GM18505 (cell line): ENCODE results near the gene ARID1B.

Experiments
- ATAC-seq: cut with Tn5 transposase; IDR thresholded peaks from one replicate; pipeline ENCODE4 v1.9.1; 2021; ENCODE audit not compliant: unreplicated experiment
- POLR2A ChIP-seq: IDR thresholded peaks from 4 replicates; pipeline ENCODE4 v1.6.1; 2011; ENCODE audit warnings: borderline replicate concordance; ENCODE audit not compliant: insufficient read depth, insufficient read length; ENCODE audit errors: extremely low read depth

ARID1B gene

DNA sequence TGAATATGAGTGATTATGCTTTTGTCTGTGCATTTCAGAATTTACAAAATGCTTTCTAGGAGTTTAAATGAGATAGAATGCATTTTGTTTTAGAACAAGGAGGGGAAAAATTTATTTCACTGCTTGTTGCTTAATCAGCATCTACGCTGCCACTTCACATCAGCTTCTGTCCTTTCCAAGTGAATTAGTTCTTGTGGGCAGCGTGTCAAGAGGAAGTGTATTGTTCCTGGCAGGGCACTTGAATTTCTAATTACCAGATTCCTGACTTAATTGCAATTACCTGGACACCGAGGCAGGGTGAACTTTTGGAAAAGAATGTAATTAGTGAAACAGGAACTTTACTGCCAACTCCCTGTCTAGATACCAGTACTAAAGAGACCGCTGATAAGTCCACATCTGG, 282.6 kb downstream of the ARID1B start:
- TF ChIP-seq POLR2A: no peak
- ATAC-seq: no peak

DNA sequence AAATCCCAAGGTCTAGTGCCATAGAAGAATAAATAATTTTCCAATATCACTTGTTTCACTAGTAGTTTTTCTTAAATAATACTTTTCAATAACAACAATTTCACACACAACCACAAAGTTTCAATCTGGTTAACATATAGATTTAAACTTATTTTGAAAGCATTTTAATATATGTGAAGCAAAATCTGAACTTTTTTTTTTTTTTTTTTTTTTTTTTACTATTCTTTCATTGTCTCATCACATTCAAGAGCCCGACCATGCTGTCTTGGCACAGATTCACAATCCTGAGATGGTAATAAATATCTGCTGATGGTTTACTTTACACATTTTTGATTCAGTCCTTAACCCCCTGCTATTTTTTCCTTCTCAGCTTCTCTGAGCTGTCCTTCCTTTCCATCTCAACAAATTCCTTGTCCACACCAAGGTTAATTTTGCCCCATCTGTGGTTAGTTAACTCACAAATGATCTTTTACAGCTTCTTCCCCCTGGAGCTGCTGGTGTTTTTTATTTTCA, 283.3 kb downstream of the ARID1B start:
- TF ChIP-seq POLR2A: no peak
- ATAC-seq: no peak

DNA sequence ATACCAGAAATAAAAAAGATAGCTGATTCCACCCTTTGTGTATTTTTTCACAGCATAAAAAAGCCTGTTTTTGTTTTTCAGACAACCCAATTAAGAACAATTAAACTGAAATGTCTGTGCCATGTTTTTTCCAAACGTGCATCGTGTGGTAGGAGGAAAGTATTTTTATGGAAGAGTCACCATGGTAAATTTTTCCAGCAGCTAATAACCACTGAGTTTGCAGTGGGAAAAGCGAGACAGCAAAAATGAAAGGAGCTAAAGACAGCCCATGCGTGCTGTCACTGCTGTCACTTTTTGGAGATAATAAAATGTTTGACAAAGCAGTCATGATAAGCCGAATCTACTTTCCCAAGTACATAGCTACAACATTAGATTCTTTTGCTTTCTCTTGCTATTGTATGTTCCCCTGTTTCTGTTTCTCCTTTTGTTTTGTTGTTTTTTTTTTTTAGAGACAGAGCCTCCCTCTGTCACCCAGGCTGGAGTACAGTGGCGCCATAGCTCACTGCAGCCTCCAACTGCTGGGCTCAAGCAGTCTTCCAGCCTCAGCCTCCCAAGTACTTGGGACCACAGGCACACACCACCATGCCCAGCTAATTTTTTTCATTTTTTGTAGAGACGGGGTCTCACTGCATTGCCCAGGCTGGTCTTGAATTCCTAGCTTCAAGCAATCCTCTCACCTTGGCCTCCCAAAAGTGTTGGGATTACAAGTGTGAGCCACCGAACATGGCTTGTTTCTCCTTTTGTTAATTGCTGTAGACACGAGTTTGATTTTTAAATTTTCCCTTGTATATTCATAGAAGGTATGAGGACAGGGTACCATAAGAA, 284.8 kb downstream of the ARID1B start:
- no peak for TF ChIP-seq POLR2A
- ATAC-seq: no peak

DNA sequence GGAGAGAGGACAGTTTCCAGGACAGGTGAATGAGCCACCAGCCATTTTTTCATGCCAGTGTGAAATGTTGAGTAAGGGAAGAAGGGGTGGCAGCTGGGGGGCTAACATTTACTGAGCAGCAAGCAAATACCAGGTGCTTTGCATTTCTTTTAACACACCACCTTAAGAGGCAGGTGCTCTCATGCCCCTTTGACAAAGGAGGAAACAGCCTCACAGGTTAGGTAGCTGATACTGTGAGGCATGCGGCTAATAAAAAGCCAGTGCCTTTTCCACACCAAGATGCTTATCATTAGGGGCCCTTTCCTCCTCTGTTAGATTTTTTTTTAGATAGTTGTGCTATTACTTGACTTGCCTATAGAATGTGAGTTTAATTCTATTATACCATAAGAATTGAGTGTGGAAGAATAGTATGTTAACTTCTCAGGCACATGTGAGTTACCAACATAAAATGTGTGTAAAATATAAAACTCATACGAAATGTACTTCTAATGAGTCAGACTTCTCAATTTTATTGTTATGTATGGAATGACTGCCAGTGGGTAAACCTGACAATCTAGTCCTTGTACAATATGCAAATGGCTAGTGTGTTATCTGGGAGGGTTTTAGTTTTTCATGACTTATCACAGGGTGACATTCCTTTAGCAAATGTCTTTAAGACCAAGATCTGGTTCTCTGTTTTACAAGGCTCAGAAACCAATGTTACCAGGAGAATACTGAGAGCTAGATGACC, 286.2 kb downstream of the ARID1B start:
- no peak for ATAC-seq
- TF ChIP-seq POLR2A: no peak

DNA sequence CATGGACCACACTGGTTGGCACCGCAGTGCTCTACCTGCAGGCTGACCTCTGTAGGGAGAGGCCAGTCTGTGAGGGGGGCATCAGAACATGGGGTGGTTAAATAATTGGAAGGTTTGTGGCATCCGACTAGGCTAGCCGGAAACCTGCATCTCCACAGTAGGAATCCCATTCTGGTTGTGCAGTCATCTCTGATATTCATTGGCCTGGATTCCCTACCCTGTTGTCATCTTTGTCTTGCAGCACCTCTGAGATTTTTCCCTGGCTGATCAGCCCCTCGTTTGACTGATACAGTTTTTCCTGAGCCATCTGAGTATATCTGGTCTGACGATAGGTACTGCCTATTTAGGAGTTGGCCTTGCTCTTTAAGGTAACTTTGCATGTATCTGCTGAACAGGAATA, 286.7 kb downstream of the ARID1B start:
- ATAC-seq: no peak

DNA sequence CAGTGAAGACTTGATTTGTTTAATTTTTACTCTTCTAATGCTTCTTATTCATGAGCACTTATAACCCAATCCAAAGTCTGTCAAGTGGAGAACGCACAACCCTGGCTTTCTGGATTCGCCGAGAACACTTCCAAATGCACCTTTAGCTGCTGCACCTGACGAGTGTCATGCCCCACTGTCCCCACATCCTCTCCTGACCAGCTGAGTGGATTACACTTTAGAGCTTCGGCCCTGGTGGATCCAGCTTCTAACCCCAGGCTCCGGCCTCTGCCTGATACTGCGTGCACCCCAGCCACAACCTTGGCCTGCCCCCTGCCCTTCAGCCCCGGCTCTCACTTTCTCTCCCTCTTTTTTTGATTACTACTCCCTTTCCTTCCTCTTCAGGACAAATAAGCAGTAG, 287.3 kb downstream of the ARID1B start:
- no peak for TF ChIP-seq POLR2A
- ATAC-seq: no peak

More for the DNA sequence above, 286.7 kb downstream of the ARID1B start:
- TF ChIP-seq POLR2A: no peak

DNA sequence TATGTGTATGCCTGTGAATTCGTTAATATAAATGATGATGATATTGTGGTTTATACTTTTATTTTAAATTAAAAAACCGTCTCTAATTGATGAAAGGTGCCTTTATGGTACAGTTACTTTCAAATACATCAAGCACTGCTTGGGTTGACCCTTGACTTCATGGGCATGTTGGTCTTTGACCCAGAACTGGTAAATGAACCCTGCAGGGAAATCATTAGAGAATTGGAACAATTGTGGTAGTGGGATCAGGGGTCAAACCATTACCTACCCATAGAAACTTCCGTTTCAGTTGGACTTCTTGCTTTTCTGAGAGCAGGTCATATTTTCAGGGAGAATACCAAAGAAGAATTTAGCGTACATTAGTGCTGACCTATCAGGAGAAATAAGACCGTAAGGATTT, 288.2 kb downstream of the ARID1B start:
- TF ChIP-seq POLR2A: no peak
- ATAC-seq: no peak

DNA sequence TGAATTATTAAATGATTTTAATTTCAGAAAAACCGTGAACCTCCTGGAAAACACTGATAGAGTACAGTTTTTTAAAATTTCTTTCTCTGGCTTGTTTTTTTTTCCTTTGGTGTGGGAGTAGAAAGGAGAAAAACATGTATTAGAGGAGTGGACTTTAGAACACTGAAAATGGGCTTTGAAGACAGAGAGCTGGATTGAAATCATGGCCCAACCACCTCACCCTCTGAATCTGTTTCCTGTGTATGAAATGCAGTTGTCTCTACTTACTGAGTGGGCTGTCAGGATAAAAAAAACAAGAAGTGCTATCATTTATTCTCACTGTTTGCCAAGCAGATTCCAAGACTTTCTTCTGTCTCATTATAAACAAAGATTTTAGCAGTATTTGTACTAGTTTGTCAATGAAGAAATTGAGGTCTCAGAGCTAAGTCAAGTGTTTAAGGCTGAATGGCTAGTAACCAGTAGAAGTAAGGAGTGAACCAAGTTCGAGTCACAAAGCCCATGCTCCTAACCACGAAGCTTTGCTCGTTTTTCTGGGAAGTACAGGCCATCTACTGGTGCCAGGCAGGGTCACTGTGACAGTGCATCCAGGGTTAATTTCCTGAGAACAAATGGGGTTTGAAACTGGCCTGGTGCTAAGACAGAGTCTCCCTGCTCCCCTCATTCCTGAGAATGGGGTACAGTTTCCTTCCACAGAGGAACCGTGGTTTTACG, 289.8 kb downstream of the ARID1B start:
- TF ChIP-seq POLR2A: no peak
- ATAC-seq: no peak

DNA sequence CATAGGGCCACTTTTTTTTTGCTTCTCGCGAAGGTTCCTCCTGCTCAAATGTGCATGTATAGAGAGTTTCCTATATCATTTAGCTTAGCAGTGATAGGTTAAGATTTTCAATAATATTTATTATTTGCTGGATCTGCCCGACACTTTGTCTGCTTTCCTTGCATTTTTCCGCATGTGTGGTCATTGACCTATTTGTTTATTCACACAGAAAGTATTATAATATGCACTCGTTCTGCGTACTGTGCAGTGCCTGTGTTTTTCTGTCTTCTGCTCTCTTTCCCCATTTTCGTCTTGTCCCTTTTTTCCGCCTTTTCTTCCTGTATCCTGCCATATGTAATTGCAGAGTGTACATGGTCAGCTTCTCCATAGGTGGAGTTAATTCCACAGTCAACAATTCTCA, 290.3 kb downstream of the ARID1B start:
- no peak for TF ChIP-seq POLR2A
- no peak for ATAC-seq

DNA sequence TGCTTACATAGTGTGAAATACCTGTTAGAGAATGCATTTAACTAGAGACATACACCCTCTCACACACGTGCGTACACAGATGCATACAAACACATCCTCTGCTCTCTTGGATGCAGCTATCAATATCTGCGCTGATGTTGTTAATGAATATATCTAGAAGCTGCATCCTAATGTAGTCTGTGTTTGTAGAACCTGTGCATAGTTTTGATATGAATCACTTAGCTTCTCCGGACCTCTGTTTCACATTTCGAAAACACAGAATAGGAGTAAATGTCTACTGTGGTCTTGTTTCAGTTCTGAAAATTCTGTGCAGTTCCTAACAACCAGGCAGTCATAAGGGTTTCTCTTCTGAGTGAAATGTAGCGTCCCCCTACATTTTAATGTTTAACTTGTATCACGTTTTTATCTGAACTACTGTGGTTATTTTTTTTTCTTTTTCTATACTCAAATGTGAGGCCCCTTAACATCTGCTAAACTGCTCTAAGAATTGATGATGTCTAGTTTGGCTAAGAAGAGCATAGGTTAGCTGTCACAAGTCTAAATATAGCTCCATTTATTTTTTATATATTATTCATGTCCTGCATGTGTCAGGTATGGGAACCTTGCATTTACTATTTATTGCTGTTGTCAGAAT, 291.6 kb downstream of the ARID1B start:
- TF ChIP-seq POLR2A: no peak
- peak; percentile 94 for ATAC-seq

DNA sequence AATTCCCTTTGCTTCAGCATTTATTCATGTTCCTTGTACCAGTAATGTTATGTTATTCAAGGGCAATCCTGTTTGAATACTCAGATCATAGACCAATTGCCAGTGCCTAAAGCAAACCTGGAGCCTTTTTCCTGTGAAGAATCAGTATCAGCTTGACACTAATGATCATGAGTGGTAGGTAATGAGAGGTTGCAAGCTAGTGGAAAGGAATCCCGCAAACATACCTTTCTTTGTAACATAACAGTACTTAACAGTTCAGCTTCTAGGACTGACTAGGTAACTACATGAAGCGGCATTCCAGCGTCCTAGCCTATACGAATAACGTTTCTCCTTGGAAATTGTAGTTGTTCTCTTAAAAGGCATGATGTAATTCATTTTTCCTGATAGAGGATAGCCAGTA, 292.4 kb downstream of the ARID1B start:
- ATAC-seq: no peak
- no peak for TF ChIP-seq POLR2A

DNA sequence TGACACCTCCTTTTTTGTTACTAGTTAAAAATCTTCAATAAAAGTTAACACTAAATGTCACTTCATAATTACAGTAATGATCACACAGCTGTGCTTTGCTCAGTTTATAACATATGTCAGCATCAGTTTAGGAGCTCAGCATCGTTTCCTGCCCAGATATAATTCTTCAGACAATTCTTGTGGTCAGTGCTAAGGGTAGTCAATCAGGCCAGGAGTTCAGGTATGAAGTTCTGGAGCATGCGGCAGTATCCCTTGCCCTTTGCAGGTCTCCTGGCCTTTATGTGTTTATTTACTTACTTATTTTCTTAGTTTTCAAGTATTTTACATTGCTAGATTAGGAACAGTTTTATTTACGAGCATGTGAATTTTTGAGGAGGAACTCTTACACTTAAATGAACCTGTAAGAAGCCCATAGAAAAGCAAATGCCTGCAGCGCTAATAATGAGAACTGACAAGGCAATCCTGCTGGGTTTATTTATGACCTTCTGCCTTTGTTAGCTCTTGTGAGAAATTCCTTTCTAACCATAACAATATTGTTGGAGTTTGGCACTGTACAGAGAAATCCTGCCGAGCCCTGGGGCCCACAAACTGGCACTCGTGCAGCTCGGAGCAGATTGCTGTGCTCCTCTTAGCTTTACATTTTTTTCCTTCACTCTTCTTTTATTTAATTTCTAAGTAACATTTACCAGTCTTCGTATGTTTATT, 293.4 kb downstream of the ARID1B start:
- no peak for ATAC-seq
- TF ChIP-seq POLR2A: no peak
